Activated CD8-positive, alpha-beta memory T cell treated with anti-CD3 and anti-CD28 coated beads, Interleukin-2, amount 10 ng/mL, durations not matched to agents 7 days and 5 days (primary cell): Measurements from ENCODE around the gene PNN. TPM values are rescaled to one million over a fixed set of nuclear protein-coding genes. Genes with fewer than 3 reads are reported as not detected.
"Not testable (repeated sequence)": the region's sequence is repeated elsewhere in the genome, so short reads cannot be mapped to it uniquely, and the experiment has no call there.

ENCODE experiments used
- ATAC-seq: fragments of 150-1000 bp; cut with Tn5 transposase; one replicate; pipeline ENCODE4 v1.10.0; 2021; ENCODE audit warnings: moderate library complexity
- CTCF ChIA-PET: fragments of 350-600 bp; sonication (Branson Sonifier 250); formaldehyde crosslinking; loops from one replicate; lab custom pipeline; 2021; ENCODE audit warnings: antibody characterized with exemption; lab: Charles Lee
- DNase-seq: peaks from one replicate; pipeline ENCODE4 v3.0.0-alpha.2; 2020
- H3K27ac Mint-ChIP-seq: one replicate; pipeline ENCODE4 v1.8.0; 2021; ENCODE audit warnings: mild to moderate bottlenecking, mixed read lengths
- H3K27me3 Mint-ChIP-seq: one replicate; pipeline ENCODE4 v1.8.0; 2021; ENCODE audit warnings: mixed read lengths
- H3K36me3 Mint-ChIP-seq: one replicate; pipeline ENCODE4 v1.8.0; 2021; ENCODE audit warnings: mild to moderate bottlenecking, mixed read lengths
- H3K4me1 Mint-ChIP-seq: one replicate; pipeline ENCODE4 v1.8.0; 2021; ENCODE audit warnings: mixed read lengths
- H3K4me3 Mint-ChIP-seq: one replicate; pipeline ENCODE4 v1.8.0; 2021; ENCODE audit warnings: mild to moderate bottlenecking, moderate library complexity, mixed read lengths
- H3K9me3 Mint-ChIP-seq: one replicate; pipeline ENCODE4 v1.8.0; 2022; ENCODE audit warnings: low read depth, mixed read lengths
- total RNA-seq, 2 experiments: library from RNA; stranded (reverse); gene quantifications; one replicate each; pipeline ENCODE4 v1.2.3, GENCODE V29; 2021

Gene PNN
- total RNA-seq, 2 experiments from 2014 or later, result 96.2 to 133 TPM

GRCh38 chr14:39220473-39220872, 45.4 kb downstream of the PNN start:
- DNase-seq, H3K36me3 Mint-ChIP-seq, ATAC-seq, H3K27me3 Mint-ChIP-seq, H3K4me3 Mint-ChIP-seq, H3K9me3 Mint-ChIP-seq, H3K27ac Mint-ChIP-seq: not testable (repeated sequence)
- CTCF ChIA-PET, result interaction anchor here (1.2 kb wide), 1 partner anchor 194 kb away, joined by 3 read pairs; no protein-coding TSS in a partner anchor
- H3K4me1 Mint-ChIP-seq, result peaks cover 24% of the 10 kb centered on the region

- DNase-seq (no peak), ATAC-seq (no peak)
- Mint-ChIP-seq H3K9me3 (no peaks in the 10 kb centered on the region), H3K27ac (peak overlapping the region; percentile 98), H3K27me3 (no peaks in the 10 kb centered on the region), H3K4me1 (peaks cover 49% of the 10 kb centered on the region), H3K4me3 (no peak overlapping the region), H3K36me3 (peaks cover 8% of the 10 kb centered on the region)
- CTCF ChIA-PET, result interaction anchor here (1.5 to 2.3 kb wide), 2 partner anchors 38 to 58 kb away, joined by 3 to 7 read pairs; partner anchors contain the start of gene TRAPPC6B
Observed at GRCh38 chr14:39228044-39228443, 53.0 kb downstream of the PNN start.

GRCh38 chr14:39228509-39229221, 53.6 kb downstream of the PNN start:
- Mint-ChIP-seq H3K9me3 (no peaks in the 10 kb centered on the region), H3K4me1 (peaks cover 53% of the 10 kb centered on the region), H3K36me3 (peaks cover 8% of the 10 kb centered on the region), H3K27me3 (no peaks in the 10 kb centered on the region), H3K27ac (peak overlapping the region; percentile 98), H3K4me3 (peak overlapping the region; percentile 57)
- CTCF ChIA-PET, result interaction anchor here (0.7 to 4.6 kb wide), 7 partner anchors 31 to 198 kb away, joined by 3 to 43 read pairs (median 4); partner anchors contain the start of genes GEMIN2 and TRAPPC6B
- DNase-seq, result no peak
- ATAC-seq, result no peak

GRCh38 chr14:39229222-39229543, 54.1 kb downstream of the PNN start:
- CTCF ChIA-PET, result interaction anchor here (0.7 to 4.6 kb wide), 9 partner anchors 32 to 202 kb away, joined by 3 to 43 read pairs (median 4); partner anchors contain the start of genes FBXO33, GEMIN2 and TRAPPC6B
- DNase-seq, result peak; percentile 92
- Mint-ChIP-seq H3K36me3 (peaks cover 7% of the 10 kb centered on the region), H3K4me1 (peaks cover 58% of the 10 kb centered on the region), H3K4me3 (peak overlapping the region; percentile 57), H3K27ac (peak overlapping the region; percentile 98), H3K9me3 (no peaks in the 10 kb centered on the region), H3K27me3 (no peaks in the 10 kb centered on the region)
- ATAC-seq, result peak; percentile 90

- peaks cover 7% of the 10 kb centered on the region for H3K36me3 Mint-ChIP-seq
- H3K27me3 Mint-ChIP-seq, result no peaks in the 10 kb centered on the region
- peak; percentile 40 for ATAC-seq
- DNase-seq, result peak; percentile 60
- no peaks in the 10 kb centered on the region for H3K9me3 Mint-ChIP-seq
- H3K4me1 Mint-ChIP-seq, result peaks cover 59% of the 10 kb centered on the region
- CTCF ChIA-PET, result interaction anchor here (0.7 to 4.6 kb wide), 9 partner anchors 32 to 202 kb away, joined by 3 to 43 read pairs (median 4); partner anchors contain the start of genes FBXO33, GEMIN2 and TRAPPC6B
- peak overlapping the region; percentile 98 for H3K27ac Mint-ChIP-seq
- peak overlapping the region; percentile 3 for H3K4me3 Mint-ChIP-seq
Observed at GRCh38 chr14:39229601-39230110, 54.6 kb downstream of the PNN start.

- peaks cover 56% of the 10 kb centered on the region for H3K4me1 Mint-ChIP-seq
- DNase-seq (no peak), ATAC-seq (no peak)
- H3K9me3 Mint-ChIP-seq, result no peaks in the 10 kb centered on the region
- peaks cover 7% of the 10 kb centered on the region for H3K36me3 Mint-ChIP-seq
- peak overlapping the region; percentile 90 for H3K27ac Mint-ChIP-seq
- no peak overlapping the region for H3K4me3 Mint-ChIP-seq
- CTCF ChIA-PET, result interaction anchor here (1.2 to 4.6 kb wide), 9 partner anchors 42 to 205 kb away, joined by 3 to 43 read pairs (median 6); partner anchors contain the start of genes FBXO33 and GEMIN2
- no peaks in the 10 kb centered on the region for H3K27me3 Mint-ChIP-seq
Observed at GRCh38 chr14:39230416-39231035, 55.5 kb downstream of the PNN start.

- peak; percentile 50 for ATAC-seq
- H3K4me3 Mint-ChIP-seq, result peak overlapping the region; percentile 23
- H3K36me3 Mint-ChIP-seq, H3K27me3 Mint-ChIP-seq, H3K9me3 Mint-ChIP-seq: not testable (repeated sequence)
- peak overlapping the region; percentile 90 for H3K27ac Mint-ChIP-seq
- H3K4me1 Mint-ChIP-seq, result peaks cover 54% of the 10 kb centered on the region
- CTCF ChIA-PET, result interaction anchor here (0.6 to 4.6 kb wide), 29 partner anchors 9 to 344 kb away, joined by 3 to 43 read pairs (median 5); partner anchors contain the start of genes FBXO33, GEMIN2, PNN and TRAPPC6B
- DNase-seq, result peak; percentile 79
Observed at GRCh38 chr14:39231751-39232553, 56.9 kb downstream of the PNN start.

Other genes starting within 250 kb of the PNN start
- 10 to 100 TPM; 43.7 to 54.3 TPM for gene SEC23A, start 72.0 kb upstream of the PNN start, total RNA-seq
- gene GEMIN2, start 60.9 kb upstream of the PNN start, total RNA-seq, result 10 to 100 TPM; 22.5 to 26.3 TPM
- gene TRAPPC6B, start 4.9 kb upstream of the PNN start, total RNA-seq, result 10 to 100 TPM; 25.0 to 25.6 TPM
- gene MIA2, start 58.7 kb downstream of the PNN start, total RNA-seq, result 10 to 100 TPM; 25.6 to 26.9 TPM